Measurements from ENCODE around the gene SF3A2. TPM values are rescaled to one million over a fixed set of nuclear protein-coding genes. Genes with fewer than 3 reads are reported as not detected.

SF3A2 gene
- total and polyA plus RNA-seq, 10 of the 15 experiments (the other 5 are each of a cell fraction or from before 2014, with no cell fraction given) = 0.33 to 143 (median 30.6) TPM

DNA sequence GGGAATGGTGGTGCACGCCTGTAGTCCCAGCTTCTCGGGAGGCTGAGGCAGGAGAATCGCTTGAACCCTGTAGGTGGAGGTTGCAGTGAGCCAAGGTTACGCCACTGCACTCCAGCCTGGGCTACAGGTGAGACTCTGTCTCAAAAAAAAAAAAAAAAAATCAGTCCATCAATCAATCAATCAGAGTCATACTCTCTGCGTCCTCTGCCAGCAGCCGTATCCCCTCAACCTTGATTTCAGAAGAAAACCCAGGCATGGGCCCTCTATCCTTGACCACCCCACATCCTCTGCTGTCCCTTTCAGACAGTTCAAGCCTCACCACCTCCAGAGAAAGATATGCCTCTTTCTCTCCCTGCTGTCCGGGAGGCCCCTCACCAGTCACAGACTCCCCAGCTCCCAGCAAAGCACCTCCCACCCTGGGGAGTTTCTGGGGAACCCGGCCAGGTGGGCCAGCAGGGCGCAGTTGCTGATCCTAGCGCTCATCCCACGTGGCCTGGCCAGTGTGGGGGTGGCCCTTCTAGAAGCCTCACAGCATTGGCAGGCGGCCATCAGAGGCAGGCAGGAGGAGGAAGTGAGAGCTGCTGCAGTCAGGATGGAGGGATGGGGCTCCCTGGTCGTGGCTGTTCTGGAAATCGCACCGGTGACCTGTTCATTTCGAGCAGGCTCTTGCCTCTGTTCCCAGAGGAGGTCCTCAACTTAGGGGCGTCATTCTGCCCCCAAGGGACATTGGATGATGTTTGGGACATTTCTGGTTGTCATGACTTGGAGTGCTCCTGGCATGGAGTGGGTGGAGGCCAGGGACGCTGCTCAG, 29.8 kb downstream of the SF3A2 start (continued):
- TF ChIP-seq, protein P1, sequence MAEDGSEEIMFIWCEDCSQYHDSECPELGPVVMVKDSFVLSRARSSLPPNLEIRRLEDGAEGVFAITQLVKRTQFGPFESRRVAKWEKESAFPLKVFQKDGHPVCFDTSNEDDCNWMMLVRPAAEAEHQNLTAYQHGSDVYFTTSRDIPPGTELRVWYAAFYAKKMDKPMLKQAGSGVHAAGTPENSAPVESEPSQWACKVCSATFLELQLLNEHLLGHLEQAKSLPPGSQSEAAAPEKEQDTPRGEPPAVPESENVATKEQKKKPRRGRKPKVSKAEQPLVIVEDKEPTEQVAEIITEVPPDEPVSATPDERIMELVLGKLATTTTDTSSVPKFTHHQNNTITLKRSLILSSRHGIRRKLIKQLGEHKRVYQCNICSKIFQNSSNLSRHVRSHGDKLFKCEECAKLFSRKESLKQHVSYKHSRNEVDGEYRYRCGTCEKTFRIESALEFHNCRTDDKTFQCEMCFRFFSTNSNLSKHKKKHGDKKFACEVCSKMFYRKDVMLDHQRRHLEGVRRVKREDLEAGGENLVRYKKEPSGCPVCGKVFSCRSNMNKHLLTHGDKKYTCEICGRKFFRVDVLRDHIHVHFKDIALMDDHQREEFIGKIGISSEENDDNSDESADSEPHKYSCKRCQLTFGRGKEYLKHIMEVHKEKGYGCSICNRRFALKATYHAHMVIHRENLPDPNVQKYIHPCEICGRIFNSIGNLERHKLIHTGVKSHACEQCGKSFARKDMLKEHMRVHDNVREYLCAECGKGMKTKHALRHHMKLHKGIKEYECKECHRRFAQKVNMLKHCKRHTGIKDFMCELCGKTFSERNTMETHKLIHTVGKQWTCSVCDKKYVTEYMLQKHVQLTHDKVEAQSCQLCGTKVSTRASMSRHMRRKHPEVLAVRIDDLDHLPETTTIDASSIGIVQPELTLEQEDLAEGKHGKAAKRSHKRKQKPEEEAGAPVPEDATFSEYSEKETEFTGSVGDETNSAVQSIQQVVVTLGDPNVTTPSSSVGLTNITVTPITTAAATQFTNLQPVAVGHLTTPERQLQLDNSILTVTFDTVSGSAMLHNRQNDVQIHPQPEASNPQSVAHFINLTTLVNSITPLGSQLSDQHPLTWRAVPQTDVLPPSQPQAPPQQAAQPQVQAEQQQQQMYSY (CRISPR knock-in tag; IDR thresholded peaks at IDR 0.05) = no peak
- TF ChIP-seq SP1 (IDR thresholded peaks at IDR 0.05; ENCODE audit: low read depth, low read length) (peak; percentile 24), SPI1 (IDR thresholded peaks at IDR 0.05; ENCODE audit: borderline replicate concordance, insufficient read depth, low read depth, low read length) (peak; percentile 96), IKZF1 (conservative IDR thresholded peaks at IDR 0.05) (peak; percentile 98), RAD51 (IDR thresholded peaks at IDR 0.05) (peak; percentile 89), BHLHE40 (IDR thresholded peaks at IDR 0.05; ENCODE audit: borderline replicate concordance in 1 of 2, low read depth in 2 of 2, low read length in 1 of 2) (peak in 1 of 2 experiments; percentile 70; a peak in 2 of 4 replicates), IRF4 (IDR thresholded peaks at IDR 0.05; ENCODE audit: low read depth, low read length) (peak; percentile 73; the same call in 1 of the 2 replicates), GATAD2B (conservative IDR thresholded peaks at IDR 0.05; ENCODE audit: low read depth) (peak; percentile 87), RAD21 (IDR thresholded peaks at IDR 0.05; ENCODE audit: insufficient read depth, low read depth, low read length) (0 out of 2 replicates have a peak, but pooled peaks have one; percentile 1), EED (IDR thresholded peaks at IDR 0.05; ENCODE audit: low read depth) (peak; percentile 93)
- TF ChIP-seq, protein P2, sequence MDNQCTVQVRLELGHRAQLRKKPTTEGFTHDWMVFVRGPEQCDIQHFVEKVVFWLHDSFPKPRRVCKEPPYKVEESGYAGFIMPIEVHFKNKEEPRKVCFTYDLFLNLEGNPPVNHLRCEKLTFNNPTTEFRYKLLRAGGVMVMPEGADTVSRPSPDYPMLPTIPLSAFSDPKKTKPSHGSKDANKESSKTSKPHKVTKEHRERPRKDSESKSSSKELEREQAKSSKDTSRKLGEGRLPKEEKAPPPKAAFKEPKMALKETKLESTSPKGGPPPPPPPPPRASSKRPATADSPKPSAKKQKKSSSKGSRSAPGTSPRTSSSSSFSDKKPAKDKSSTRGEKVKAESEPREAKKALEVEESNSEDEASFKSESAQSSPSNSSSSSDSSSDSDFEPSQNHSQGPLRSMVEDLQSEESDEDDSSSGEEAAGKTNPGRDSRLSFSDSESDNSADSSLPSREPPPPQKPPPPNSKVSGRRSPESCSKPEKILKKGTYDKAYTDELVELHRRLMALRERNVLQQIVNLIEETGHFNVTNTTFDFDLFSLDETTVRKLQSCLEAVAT (IDR thresholded peaks at IDR 0.05) = 0 out of 2 replicates have a peak, but pooled peaks have one; percentile 44
- TF ChIP-seq, protein P3, sequence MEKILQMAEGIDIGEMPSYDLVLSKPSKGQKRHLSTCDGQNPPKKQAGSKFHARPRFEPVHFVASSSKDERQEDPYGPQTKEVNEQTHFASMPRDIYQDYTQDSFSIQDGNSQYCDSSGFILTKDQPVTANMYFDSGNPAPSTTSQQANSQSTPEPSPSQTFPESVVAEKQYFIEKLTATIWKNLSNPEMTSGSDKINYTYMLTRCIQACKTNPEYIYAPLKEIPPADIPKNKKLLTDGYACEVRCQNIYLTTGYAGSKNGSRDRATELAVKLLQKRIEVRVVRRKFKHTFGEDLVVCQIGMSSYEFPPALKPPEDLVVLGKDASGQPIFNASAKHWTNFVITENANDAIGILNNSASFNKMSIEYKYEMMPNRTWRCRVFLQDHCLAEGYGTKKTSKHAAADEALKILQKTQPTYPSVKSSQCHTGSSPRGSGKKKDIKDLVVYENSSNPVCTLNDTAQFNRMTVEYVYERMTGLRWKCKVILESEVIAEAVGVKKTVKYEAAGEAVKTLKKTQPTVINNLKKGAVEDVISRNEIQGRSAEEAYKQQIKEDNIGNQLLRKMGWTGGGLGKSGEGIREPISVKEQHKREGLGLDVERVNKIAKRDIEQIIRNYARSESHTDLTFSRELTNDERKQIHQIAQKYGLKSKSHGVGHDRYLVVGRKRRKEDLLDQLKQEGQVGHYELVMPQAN (conservative IDR thresholded peaks at IDR 0.05) = 0 out of 2 replicates have a peak, but pooled peaks have one; percentile 44
